A549 (cell line): ENCODE results near the gene EIF3M. TPM values are rescaled to one million over a fixed set of nuclear protein-coding genes. Genes with fewer than 3 reads are reported as not detected.

ENCODE experiments used
- ATAC-seq, 2 experiments: fragments of 200-7000 bp in 1 of 2; fragments of >200 bp in 1 of 2; cut with Nextera tagmentation in 1 of 2; cut with Tn5 transposase in 1 of 2; 3 replicates each; pipeline versions ENCODE4 v1.8.0 to v1.9.1; 2018 to 2020; ENCODE audit warnings: mild to moderate bottlenecking in 1 of 2, moderate library complexity in 1 of 2
- CTCF ChIA-PET: fragments of 300-600 bp; sonication (Branson Sonifier 250); formaldehyde crosslinking; extraction: SDS; loops from one replicate; lab custom pipeline; 2021; ENCODE audit warnings: antibody characterized with exemption, inconsistent platforms; lab: Yijun Ruan, JAX
- POLR2A ChIA-PET: fragments of 350-600 bp; formaldehyde crosslinking; extraction: SDS; loops from one replicate; lab custom pipeline; 2021; ENCODE audit warnings: antibody characterized with exemption, inconsistent platforms; lab: Yijun Ruan, JAX
- DNase-seq, 2 experiments: peaks; one replicate each; pipeline versions ENCODE4 v3.0.0 to v3.0.0-alpha.2; 2011 to 2016; ENCODE audit warnings: low read depth in 1 of 2, low spot score in 1 of 2
- FAIRE-seq: peaks from 2 replicates; lab custom pipeline; 2011; peaks lifted over from hg19 to GRCh38; lab: Jason Lieb, UNC
- H3K27ac ChIP-seq, 2 experiments: fragments of >200 bp; sonication (Bioruptor Twin); formaldehyde crosslinking; 3 replicates each; pipeline ENCODE4 v1.5.1; 2016 to 2017
- H3K4me1 ChIP-seq: fragments of >200 bp; sonication (Bioruptor Twin); formaldehyde crosslinking; 3 replicates; pipeline ENCODE4 v1.6.1; 2016
- H3K4me2 ChIP-seq: fragments of >200 bp; sonication (Bioruptor Twin); formaldehyde crosslinking; 3 replicates; pipeline ENCODE4 v1.6.1; 2016
- H3K4me3 ChIP-seq: fragments of >200 bp; sonication (Bioruptor Twin); formaldehyde crosslinking; 3 replicates; pipeline ENCODE4 v1.5.1; 2016
- H3K9me3 ChIP-seq: fragments of >200 bp; sonication (Bioruptor Twin); formaldehyde crosslinking; 3 replicates; pipeline ENCODE4 v1.6.1; 2016
- CBX8 ChIP-seq: fragments of 200-600 bp; sonication (generic); IDR thresholded peaks from 2 replicates; pipeline ENCODE4 v1.6.1; 2016
- CHD4 ChIP-seq: fragments of 200-600 bp; sonication (generic); IDR thresholded peaks from 2 replicates; pipeline ENCODE4 v1.6.1; 2016; ENCODE audit warnings: antibody characterized with exemption, mild to moderate bottlenecking, borderline replicate concordance
- EHF ChIP-seq: fragments of 250-450 bp; sonication (Bioruptor Pico); IDR thresholded peaks from 2 replicates; pipeline ENCODE4 v1.5.0; 2020; ENCODE audit warnings: mild to moderate bottlenecking
- JUN ChIP-seq, 2 experiments: fragments of >200 bp; sonication (Bioruptor Twin); formaldehyde crosslinking; IDR thresholded peaks; 2 replicates in 1 of 2; 3 replicates in 1 of 2; pipeline ENCODE4 v1.6.1; 2016 to 2017
- MAX ChIP-seq: IDR thresholded peaks from 2 replicates; pipeline ENCODE4 v1.6.1; 2012
- PBX3 ChIP-seq: IDR thresholded peaks from 2 replicates; pipeline ENCODE4 v1.6.1; 2012
- RAD21 ChIP-seq, 2 experiments: fragments of >200 bp in 1 of 2; sonication (Bioruptor Twin) in 1 of 2; formaldehyde crosslinking in 1 of 2; IDR thresholded peaks in 1 of 2; conservative IDR thresholded peaks in 1 of 2; 2 replicates in 1 of 2; 3 replicates in 1 of 2; pipeline ENCODE4 v1.6.1; 2012 to 2018; ENCODE audit warnings: inconsistent platforms in 1 of 2
- REST ChIP-seq: fragments of 200-600 bp; sonication (generic); IDR thresholded peaks from 2 replicates; pipeline ENCODE4 v1.6.1; 2016; ENCODE audit warnings: antibody characterized with exemption, mild to moderate bottlenecking, moderate library complexity
- RFX5 ChIP-seq: fragments of 450-650 bp; IDR thresholded peaks from 2 replicates; pipeline ENCODE4 v1.7.1; 2014; ENCODE audit warnings: antibody characterized with exemption, mild to moderate bottlenecking, moderate library complexity
- TFCP2L1 ChIP-seq: fragments of 250-450 bp; sonication (Bioruptor Pico); IDR thresholded peaks from 2 replicates; pipeline ENCODE4 v1.5.0; 2021; ENCODE audit warnings: mild to moderate bottlenecking
- WGBS: methylation state at CpG from one replicate; pipeline ENCODE4 v1.1.6; 2017; ENCODE audit errors: missing lambda C conversion rate; 5-methylcytosine and 5-hydroxymethylcytosine counted together
- polyA plus RNA-seq, 4 experiments: library from polyadenylated mRNA; depleted of rRNA in 3 of 4; stranded (reverse); fragments of >200 nt; fragmentation: RNase III in 1 of 4; extraction: RNeasy Plus Mini Kit Qiagen cat#74134 plus additional on column Dnase treatment in 1 of 4; gene quantifications; 2 replicates in 3 of 4; 3 replicates in 1 of 4; pipeline ENCODE4 v1.2.3, GENCODE V29; 2011 to 2017
- TF ChIP-seq, protein P1 (sequence below): IDR thresholded peaks from 2 replicates; pipeline ENCODE4 v1.6.1; 2012; ENCODE audit warnings: low read depth, borderline replicate concordance
- TF ChIP-seq, protein P2 (sequence below): fragments of >200 bp; sonication (Bioruptor Twin); formaldehyde crosslinking; IDR thresholded peaks from 2 replicates; pipeline ENCODE4 v1.6.1; 2016
- TF ChIP-seq, protein P3 (sequence below): fragments of >200 bp; sonication (Bioruptor Twin); formaldehyde crosslinking; IDR thresholded peaks from 3 replicates; pipeline ENCODE4 v1.6.1; 2016
- TF ChIP-seq, protein P4 (sequence below): fragments of 250-450 bp; sonication (Bioruptor Pico); IDR thresholded peaks from 2 replicates; pipeline ENCODE4 v1.5.0; 2021; ENCODE audit warnings: mild to moderate bottlenecking, moderate library complexity, borderline replicate concordance
- TF ChIP-seq, protein P5 (sequence below): fragments of 450-650 bp; IDR thresholded peaks from 2 replicates; pipeline ENCODE4 v1.6.1; 2014; ENCODE audit warnings: antibody characterized with exemption

EIF3M gene
- polyA plus RNA-seq, 2 of the 4 experiments (the other 2 are of a cell fraction), result 436 to 890 TPM

DNA sequence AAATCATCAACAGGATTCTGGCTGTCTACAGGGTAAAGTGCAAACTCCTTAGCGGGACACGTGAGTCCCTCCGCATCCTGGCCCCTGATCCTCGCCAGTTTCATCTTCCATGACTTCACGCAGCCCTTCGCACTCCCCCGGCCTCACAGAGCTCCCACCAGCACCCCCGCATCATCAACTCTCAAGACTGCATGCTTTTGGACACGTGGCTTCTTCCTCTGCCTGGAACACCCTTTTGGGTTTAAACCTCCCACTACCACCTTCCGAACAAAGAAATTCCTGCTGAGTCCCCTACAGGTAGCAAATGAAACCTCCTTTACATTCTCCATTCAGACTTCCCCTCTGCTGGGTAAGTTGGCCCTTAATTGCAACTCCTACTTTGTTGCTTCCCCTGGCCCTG lies 12.6 kb upstream of the EIF3M start (continued):
- TF ChIP-seq REST (no peak), MAX (no peak), RFX5 (no peak)
- TF ChIP-seq, protein P1, sequence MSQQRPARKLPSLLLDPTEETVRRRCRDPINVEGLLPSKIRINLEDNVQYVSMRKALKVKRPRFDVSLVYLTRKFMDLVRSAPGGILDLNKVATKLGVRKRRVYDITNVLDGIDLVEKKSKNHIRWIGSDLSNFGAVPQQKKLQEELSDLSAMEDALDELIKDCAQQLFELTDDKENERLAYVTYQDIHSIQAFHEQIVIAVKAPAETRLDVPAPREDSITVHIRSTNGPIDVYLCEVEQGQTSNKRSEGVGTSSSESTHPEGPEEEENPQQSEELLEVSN, result no peak

GRCh38 chr11:32573228-32573627 lies 10.4 kb upstream of the EIF3M start:
- H3K4me2 ChIP-seq, result no peak overlapping the region
- no peak for ATAC-seq
- TF ChIP-seq CHD4 (no peak), JUN (IDR thresholded peaks at IDR 0.05) (no peak), PBX3 (no peak), TFCP2L1 (CRISPR knock-in tag) (no peak), REST (no peak), RAD21 (conservative IDR thresholded peaks at IDR 0.05 in 1 of 2, IDR thresholded peaks at IDR 0.05 in 1 of 2) (no peak), CBX8 (no peak), RFX5 (no peak), EHF (CRISPR knock-in tag) (no peak)
- TF ChIP-seq, protein P2, sequence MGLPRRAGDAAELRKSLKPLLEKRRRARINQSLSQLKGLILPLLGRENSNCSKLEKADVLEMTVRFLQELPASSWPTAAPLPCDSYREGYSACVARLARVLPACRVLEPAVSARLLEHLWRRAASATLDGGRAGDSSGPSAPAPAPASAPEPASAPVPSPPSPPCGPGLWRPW, result no peak
- TF ChIP-seq, protein P3, sequence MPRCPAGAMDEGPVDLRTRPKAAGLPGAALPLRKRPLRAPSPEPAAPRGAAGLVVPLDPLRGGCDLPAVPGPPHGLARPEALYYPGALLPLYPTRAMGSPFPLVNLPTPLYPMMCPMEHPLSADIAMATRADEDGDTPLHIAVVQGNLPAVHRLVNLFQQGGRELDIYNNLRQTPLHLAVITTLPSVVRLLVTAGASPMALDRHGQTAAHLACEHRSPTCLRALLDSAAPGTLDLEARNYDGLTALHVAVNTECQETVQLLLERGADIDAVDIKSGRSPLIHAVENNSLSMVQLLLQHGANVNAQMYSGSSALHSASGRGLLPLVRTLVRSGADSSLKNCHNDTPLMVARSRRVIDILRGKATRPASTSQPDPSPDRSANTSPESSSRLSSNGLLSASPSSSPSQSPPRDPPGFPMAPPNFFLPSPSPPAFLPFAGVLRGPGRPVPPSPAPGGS, result no peak
- TF ChIP-seq, protein P4, sequence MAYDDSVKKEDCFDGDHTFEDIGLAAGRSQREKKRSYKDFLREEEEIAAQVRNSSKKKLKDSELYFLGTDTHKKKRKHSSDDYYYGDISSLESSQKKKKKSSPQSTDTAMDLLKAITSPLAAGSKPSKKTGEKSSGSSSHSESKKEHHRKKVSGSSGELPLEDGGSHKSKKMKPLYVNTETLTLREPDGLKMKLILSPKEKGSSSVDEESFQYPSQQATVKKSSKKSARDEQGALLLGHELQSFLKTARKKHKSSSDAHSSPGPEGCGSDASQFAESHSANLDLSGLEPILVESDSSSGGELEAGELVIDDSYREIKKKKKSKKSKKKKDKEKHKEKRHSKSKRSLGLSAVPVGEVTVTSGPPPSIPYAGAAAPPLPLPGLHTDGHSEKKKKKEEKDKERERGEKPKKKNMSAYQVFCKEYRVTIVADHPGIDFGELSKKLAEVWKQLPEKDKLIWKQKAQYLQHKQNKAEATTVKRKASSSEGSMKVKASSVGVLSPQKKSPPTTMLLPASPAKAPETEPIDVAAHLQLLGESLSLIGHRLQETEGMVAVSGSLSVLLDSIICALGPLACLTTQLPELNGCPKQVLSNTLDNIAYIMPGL (CRISPR knock-in tag), result no peak
- TF ChIP-seq, protein P5, sequence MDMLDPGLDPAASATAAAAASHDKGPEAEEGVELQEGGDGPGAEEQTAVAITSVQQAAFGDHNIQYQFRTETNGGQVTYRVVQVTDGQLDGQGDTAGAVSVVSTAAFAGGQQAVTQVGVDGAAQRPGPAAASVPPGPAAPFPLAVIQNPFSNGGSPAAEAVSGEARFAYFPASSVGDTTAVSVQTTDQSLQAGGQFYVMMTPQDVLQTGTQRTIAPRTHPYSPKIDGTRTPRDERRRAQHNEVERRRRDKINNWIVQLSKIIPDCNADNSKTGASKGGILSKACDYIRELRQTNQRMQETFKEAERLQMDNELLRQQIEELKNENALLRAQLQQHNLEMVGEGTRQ, result no peak
- no peak overlapping the region for H3K4me3 ChIP-seq
- FAIRE-seq, result no peak
- WGBS, result 57% methylated on average over 4 of the region's 4 CpGs
- no peak overlapping the region for H3K27ac ChIP-seq
- no peaks in the 10 kb centered on the region for H3K4me1 ChIP-seq
- CTCF ChIA-PET, result no interaction called here
- POLR2A ChIA-PET, result no interaction called here
- DNase-seq, result no peak
- no peaks in the 10 kb centered on the region for H3K9me3 ChIP-seq
